HG02610 (cell line): ENCODE results near the gene ANO10.

Experiments
- ATAC-seq: cut with Tn5 transposase; IDR thresholded peaks from one replicate; pipeline ENCODE4 v1.9.1; 2021; ENCODE audit warnings: mild to moderate bottlenecking, moderate library complexity; ENCODE audit not compliant: unreplicated experiment

Gene ANO10

DNA sequence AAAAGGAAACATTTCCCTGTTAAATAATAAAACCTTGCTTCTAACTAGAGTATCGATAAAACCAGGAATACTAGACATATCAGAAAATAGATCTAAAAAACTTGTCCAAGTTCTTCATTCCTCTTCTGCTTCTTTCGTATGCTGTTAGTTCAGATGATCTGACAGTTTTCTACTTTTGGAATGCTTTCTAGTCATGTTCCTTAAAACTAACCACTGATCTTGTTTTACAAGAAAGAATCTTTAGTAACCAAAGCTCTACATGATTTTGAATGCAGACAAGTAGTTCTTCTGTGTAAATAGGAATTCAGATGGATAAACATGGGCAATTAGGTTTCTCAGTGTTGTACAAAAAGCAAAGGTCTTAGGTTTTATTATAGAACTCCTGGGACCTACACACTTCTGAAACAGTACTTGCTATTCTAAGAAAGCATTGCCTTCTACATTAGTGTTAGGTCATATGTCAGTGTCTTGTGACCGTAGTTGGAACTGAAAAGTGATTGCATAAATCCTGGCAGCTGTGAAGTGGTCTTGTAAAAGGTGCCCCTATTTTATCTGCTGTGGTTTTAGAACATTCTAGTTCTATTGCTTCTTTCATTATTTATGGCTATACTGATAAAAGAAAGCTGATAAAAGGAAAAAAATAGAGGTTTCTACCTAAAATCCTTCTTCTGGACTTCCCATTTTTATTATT, 294.8 kb downstream of the ANO10 start:
- ATAC-seq = peak; percentile 43

- no peak for ATAC-seq
Measured at GRCh38 chr3:43323541-43323940, 298.3 kb downstream of the ANO10 start.

DNA sequence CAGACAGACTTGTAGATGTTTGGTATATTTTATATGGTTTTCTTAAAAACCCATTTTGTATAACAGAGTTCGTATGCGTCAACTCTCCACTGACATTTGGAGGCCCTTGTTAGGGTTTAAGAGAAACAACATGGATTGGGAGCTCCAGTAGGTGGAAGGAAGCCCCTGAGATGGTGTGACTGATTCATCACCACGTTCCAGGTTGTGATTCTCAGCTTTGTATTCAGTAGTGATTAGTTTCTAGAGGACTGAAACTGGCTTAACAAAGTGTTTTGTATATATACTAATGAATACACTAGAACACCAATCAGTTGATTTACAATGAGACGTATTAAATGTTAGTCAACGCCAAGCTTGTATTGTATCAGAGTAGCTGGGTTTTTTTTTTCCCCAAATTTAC, 301.5 kb downstream of the ANO10 start:
- ATAC-seq = no peak

GRCh38 chr3:43319794-43320193, 302.0 kb downstream of the ANO10 start:
- no peak for ATAC-seq

DNA sequence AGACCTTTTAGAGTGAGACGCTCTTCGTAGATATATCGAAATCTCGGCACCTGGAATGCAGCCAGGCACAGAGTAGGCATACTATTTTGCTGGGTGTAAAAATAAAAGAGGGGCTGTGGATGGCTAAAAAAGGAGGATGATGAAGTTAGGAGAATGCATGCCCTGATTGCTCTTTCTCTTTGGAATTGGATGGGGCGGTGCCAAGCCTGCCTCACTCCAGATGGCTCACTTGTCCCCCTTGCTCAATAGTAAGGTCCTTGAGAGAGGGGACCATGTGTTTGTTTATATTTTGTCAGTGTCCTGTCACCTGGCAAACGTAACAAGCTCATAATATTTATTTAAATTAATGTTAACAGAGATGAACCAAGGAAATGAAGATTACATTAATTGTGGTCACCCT, 302.4 kb downstream of the ANO10 start:
- no peak for ATAC-seq

GRCh38 chr3:43317461-43318316, 304.1 kb downstream of the ANO10 start:
- ATAC-seq = no peak

DNA sequence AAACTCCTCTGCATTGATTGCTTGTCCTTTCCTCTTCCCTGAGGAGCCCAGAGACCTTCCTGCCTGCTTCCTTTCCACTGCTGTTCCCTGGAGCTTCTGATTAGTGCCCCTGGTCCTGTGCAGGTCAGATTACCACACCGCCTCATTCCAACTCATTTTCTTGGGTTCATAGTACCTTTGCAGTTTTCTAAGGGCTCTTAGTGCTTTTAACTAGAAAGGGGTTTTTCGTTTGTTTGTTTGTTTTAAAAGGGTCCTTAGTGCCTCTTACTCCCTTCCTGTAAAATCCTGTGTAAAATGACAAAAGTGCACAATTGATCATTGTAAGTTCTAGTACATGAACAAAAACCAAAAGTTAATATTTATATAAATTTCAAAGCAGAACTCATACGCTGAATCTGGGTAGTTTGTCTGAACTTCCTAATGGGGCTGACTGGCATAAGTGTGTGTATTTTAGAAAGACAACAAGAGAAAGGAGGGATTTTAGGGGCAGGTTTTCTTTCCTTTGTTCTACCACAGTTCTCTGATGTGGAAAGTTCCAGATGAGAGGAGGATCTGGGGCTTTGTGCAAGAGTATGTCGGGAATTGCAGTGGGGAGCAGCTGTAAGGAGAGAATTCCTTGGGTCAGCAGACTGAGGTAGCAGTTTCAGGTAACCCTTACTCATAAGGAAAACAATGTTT, 304.9 kb downstream of the ANO10 start:
- ATAC-seq = no peak
